ENCODE results near the gene MAPK11. TPM values are rescaled to one million over a fixed set of nuclear protein-coding genes. Genes with fewer than 3 reads are reported as not detected.
"Not testable (repeated sequence)": the region's sequence is repeated elsewhere in the genome, so short reads cannot be mapped to it uniquely, and the experiment has no call there.

MAPK11 gene
- polyA plus RNA-seq, 4 donors: 7.3 to 8.8 (median 7.4) TPM

- no peak for DNase-seq (ENCODE audit: low read depth in 4 of 4, low spot score in 3 of 4)
Measured at GRCh38 chr22:50280708-50281383, 10.7 kb upstream of the MAPK11 start.

- DNase-seq (ENCODE audit: low read depth in 4 of 4, low spot score in 3 of 4): no peak
Measured at GRCh38 chr22:50280022-50280707, 10.0 kb upstream of the MAPK11 start.

- DNase-seq (ENCODE audit: low read depth in 4 of 4, low spot score in 3 of 4): no peak
Measured at GRCh38 chr22:50278956-50279619, 8.9 kb upstream of the MAPK11 start.

- no peak for DNase-seq (ENCODE audit: low read depth in 4 of 4, low spot score in 3 of 4)
Measured at GRCh38 chr22:50278461-50278860, 8.3 kb upstream of the MAPK11 start.

- DNase-seq (ENCODE audit: low read depth in 4 of 4, low spot score in 3 of 4): no peak
Measured at GRCh38 chr22:50277761-50278160, 7.6 kb upstream of the MAPK11 start.

GRCh38 chr22:50276143-50276542 is 6.0 kb upstream of the MAPK11 start:
- no peak for DNase-seq (ENCODE audit: low read depth in 4 of 4, low spot score in 3 of 4)

- no peak for DNase-seq (ENCODE audit: low read depth in 4 of 4, low spot score in 3 of 4)
Measured at GRCh38 chr22:50275181-50276055, 5.2 kb upstream of the MAPK11 start.

- DNase-seq (ENCODE audit: low read depth in 4 of 4, low spot score in 3 of 4): no peak
Measured at GRCh38 chr22:50274771-50275170, 4.6 kb upstream of the MAPK11 start.

GRCh38 chr22:50274311-50274710 is 4.1 kb upstream of the MAPK11 start:
- DNase-seq (ENCODE audit: low read depth in 4 of 4, low spot score in 3 of 4): no peak

- DNase-seq (ENCODE audit: low read depth in 4 of 4, low spot score in 3 of 4): not testable (repeated sequence)
Measured at GRCh38 chr22:50273781-50274180, 3.6 kb upstream of the MAPK11 start.

- not testable (repeated sequence) for DNase-seq (ENCODE audit: low read depth in 4 of 4, low spot score in 3 of 4)
Measured at GRCh38 chr22:50273352-50273751, 3.2 kb upstream of the MAPK11 start.

- DNase-seq (ENCODE audit: low read depth in 4 of 4, low spot score in 3 of 4): no peak
Measured at GRCh38 chr22:50272044-50272802, 2.0 kb upstream of the MAPK11 start.

GRCh38 chr22:50271519-50271970 is 1.4 kb upstream of the MAPK11 start:
- DNase-seq (ENCODE audit: low read depth in 4 of 4, low spot score in 3 of 4): no peak

- DNase-seq (ENCODE audit: low read depth in 4 of 4, low spot score in 3 of 4): no peak
Measured at GRCh38 chr22:50270666-50271394, 650 bp upstream of the MAPK11 start.

- DNase-seq (ENCODE audit: low read depth in 4 of 4, low spot score in 3 of 4): no peak
Measured at GRCh38 chr22:50269573-50269969, 609 bp downstream of the MAPK11 start.

- DNase-seq (ENCODE audit: low read depth in 4 of 4, low spot score in 3 of 4): no peak
Measured at GRCh38 chr22:50268655-50269113, 1.5 kb downstream of the MAPK11 start.

- DNase-seq (ENCODE audit: low read depth in 4 of 4, low spot score in 3 of 4): no peak
Measured at GRCh38 chr22:50267591-50268390, 2.4 kb downstream of the MAPK11 start.

GRCh38 chr22:50266994-50267393 is 3.2 kb downstream of the MAPK11 start:
- no peak for DNase-seq (ENCODE audit: low read depth in 4 of 4, low spot score in 3 of 4)
